ENCODE measurements around the gene CALN1.
"Not testable (repeated sequence)": the region's sequence is repeated elsewhere in the genome, so short reads cannot be mapped to it uniquely, and the experiment has no call there.

The CALN1 gene

DNA sequence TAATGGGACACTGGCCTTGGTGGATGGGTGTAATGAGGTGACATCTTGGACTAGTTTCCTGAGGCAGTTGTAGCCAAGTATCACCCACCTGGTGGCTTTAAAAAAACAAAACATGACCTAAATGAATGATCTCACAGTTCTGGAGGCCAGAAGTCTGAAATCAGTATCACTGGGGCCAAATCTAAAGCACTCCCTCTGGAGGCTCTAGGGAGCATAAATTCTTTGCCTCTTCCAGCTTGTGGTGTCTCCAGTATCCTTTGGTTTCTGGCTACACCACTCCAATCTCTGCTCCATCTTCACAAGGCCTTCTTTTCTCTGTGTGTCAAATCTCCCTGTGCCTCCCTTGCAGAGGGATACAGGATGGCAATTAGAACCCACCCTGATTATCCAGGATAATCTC lies 342.9 kb downstream of the CALN1 start:
- TF ChIP-seq, protein P1, sequence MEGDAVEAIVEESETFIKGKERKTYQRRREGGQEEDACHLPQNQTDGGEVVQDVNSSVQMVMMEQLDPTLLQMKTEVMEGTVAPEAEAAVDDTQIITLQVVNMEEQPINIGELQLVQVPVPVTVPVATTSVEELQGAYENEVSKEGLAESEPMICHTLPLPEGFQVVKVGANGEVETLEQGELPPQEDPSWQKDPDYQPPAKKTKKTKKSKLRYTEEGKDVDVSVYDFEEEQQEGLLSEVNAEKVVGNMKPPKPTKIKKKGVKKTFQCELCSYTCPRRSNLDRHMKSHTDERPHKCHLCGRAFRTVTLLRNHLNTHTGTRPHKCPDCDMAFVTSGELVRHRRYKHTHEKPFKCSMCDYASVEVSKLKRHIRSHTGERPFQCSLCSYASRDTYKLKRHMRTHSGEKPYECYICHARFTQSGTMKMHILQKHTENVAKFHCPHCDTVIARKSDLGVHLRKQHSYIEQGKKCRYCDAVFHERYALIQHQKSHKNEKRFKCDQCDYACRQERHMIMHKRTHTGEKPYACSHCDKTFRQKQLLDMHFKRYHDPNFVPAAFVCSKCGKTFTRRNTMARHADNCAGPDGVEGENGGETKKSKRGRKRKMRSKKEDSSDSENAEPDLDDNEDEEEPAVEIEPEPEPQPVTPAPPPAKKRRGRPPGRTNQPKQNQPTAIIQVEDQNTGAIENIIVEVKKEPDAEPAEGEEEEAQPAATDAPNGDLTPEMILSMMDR (IDR thresholded peaks at IDR 0.05; ENCODE audit: poor library complexity, severe bottlenecking): no peak
- ATAC-seq (ENCODE audit: low read depth): no peak
- H3K9me3 ChIP-seq (ENCODE audit: severe bottlenecking): no peaks in the 10 kb centered on the region
- H3K27ac ChIP-seq (ENCODE audit: poor library complexity, severe bottlenecking): no peak overlapping the region
- no peaks in the 10 kb centered on the region for H3K27me3 ChIP-seq (ENCODE audit: insufficient read depth, poor library complexity, severe bottlenecking)
- DNase-seq (ENCODE audit: low spot score): no peak
- no peaks in the 10 kb centered on the region for H3K4me1 ChIP-seq (ENCODE audit: insufficient read depth, poor library complexity, severe bottlenecking)
- no peak overlapping the region for H3K4me3 ChIP-seq (ENCODE audit: severe bottlenecking)
- no peaks in the 10 kb centered on the region for H3K36me3 ChIP-seq (ENCODE audit: low read depth)

DNA sequence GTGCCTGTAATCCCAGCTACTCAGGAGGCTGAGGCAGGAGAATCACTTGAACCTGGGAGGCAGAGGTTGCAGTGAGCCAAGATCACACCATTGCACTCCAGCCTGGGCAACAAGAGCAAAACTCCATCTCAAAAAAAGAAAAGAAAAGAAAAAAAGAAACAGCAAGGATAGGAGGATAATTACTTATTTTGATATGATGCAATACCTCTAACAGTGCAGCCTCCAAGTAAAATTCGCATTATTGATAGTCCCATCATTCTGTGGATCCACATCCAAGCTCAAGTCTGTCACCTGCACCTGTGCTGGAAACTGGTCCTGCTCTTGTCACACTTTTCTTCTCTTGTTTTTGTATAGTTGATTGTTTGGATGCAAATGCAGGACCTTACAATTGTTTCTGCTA lies 346.4 kb downstream of the CALN1 start:
- not testable (repeated sequence) for H3K27ac ChIP-seq (ENCODE audit: poor library complexity, severe bottlenecking); ATAC-seq (ENCODE audit: low read depth); H3K9me3 ChIP-seq (ENCODE audit: severe bottlenecking); H3K4me1 ChIP-seq (ENCODE audit: insufficient read depth, poor library complexity, severe bottlenecking); H3K27me3 ChIP-seq (ENCODE audit: insufficient read depth, poor library complexity, severe bottlenecking); H3K36me3 ChIP-seq (ENCODE audit: low read depth); DNase-seq (ENCODE audit: low spot score); H3K4me3 ChIP-seq (ENCODE audit: severe bottlenecking)

DNA sequence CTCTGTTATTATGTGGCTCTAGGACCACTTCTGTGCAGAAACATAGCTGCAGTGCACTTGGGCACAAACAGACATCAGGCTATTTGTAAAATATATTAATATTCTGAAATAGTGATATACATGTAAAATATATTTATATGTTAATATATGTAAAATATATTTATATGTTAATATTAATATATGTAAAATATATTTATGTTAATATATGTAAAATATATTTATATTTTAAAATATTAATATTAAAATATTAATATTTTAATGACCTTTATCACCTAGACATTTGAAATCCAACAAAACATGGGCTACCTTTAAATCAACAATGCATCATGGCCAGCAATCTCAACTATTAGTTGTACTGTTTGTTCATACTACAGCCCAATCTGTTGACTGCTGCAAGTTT lies 347.2 kb downstream of the CALN1 start:
- no peaks in the 10 kb centered on the region for H3K36me3 ChIP-seq (ENCODE audit: low read depth)
- H3K27ac ChIP-seq (ENCODE audit: poor library complexity, severe bottlenecking): no peak overlapping the region
- DNase-seq (ENCODE audit: low spot score) (no peak), ATAC-seq (ENCODE audit: low read depth) (no peak)
- TF ChIP-seq, protein P1 (IDR thresholded peaks at IDR 0.05; ENCODE audit: poor library complexity, severe bottlenecking): no peak
- H3K27me3 ChIP-seq (ENCODE audit: insufficient read depth, poor library complexity, severe bottlenecking): no peaks in the 10 kb centered on the region
- H3K4me1 ChIP-seq (ENCODE audit: insufficient read depth, poor library complexity, severe bottlenecking): no peaks in the 10 kb centered on the region
- no peak overlapping the region for H3K4me3 ChIP-seq (ENCODE audit: severe bottlenecking)
- no peaks in the 10 kb centered on the region for H3K9me3 ChIP-seq (ENCODE audit: severe bottlenecking)

DNA sequence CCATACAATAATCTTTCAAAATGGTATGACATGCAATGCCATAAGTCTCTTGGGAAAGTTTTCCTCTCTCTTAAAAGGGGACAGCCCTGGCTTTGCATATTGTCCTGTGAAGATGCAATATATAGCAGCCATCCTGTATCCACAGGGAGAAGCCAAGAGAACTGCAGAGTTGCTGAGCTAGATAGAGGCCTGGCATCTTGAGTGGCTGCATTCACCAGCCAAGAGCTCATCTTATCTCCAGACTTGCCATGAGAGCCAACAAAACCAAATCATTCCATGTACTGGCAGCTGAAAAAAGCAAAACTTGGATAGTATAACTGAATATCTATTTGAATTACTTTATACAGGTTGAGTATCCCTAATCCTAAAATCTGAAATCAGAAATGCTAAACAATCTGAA lies 348.8 kb downstream of the CALN1 start:
- H3K27me3 ChIP-seq (ENCODE audit: insufficient read depth, poor library complexity, severe bottlenecking): no peaks in the 10 kb centered on the region
- H3K9me3 ChIP-seq (ENCODE audit: severe bottlenecking): no peaks in the 10 kb centered on the region
- ATAC-seq (ENCODE audit: low read depth) (no peak), DNase-seq (ENCODE audit: low spot score) (no peak)
- no peaks in the 10 kb centered on the region for H3K4me1 ChIP-seq (ENCODE audit: insufficient read depth, poor library complexity, severe bottlenecking)
- no peaks in the 10 kb centered on the region for H3K36me3 ChIP-seq (ENCODE audit: low read depth)
- TF ChIP-seq, protein P1 (IDR thresholded peaks at IDR 0.05; ENCODE audit: poor library complexity, severe bottlenecking): no peak
- no peak overlapping the region for H3K4me3 ChIP-seq (ENCODE audit: severe bottlenecking)
- H3K27ac ChIP-seq (ENCODE audit: poor library complexity, severe bottlenecking): no peak overlapping the region

DNA sequence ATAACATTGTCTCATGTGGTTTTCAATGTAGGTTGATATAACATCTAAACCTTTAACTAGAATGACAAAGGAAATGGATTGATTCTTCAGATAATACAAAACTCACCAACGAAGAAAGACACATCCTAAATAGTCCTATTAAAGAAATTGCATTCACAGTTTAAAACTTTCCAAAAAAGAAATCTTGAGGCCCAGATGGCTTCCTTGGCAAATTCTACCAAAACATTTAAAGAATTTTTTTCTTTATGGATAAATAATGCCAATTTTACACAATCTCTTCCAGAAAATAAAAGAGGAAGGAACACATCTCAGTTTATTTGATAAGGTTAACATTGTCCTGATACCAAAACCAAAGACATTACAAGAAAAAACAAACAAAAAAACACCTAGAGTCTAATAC lies 349.5 kb downstream of the CALN1 start:
- Histone ChIP-seq H3K27me3 (ENCODE audit: insufficient read depth, poor library complexity, severe bottlenecking) (no peaks in the 10 kb centered on the region), H3K36me3 (ENCODE audit: low read depth) (no peaks in the 10 kb centered on the region), H3K9me3 (ENCODE audit: severe bottlenecking) (no peaks in the 10 kb centered on the region), H3K4me3 (ENCODE audit: severe bottlenecking) (no peak overlapping the region), H3K27ac (ENCODE audit: poor library complexity, severe bottlenecking) (no peak overlapping the region), H3K4me1 (ENCODE audit: insufficient read depth, poor library complexity, severe bottlenecking) (no peaks in the 10 kb centered on the region)
- DNase-seq (ENCODE audit: low spot score) (no peak), ATAC-seq (ENCODE audit: low read depth) (no peak)
- TF ChIP-seq, protein P1 (IDR thresholded peaks at IDR 0.05; ENCODE audit: poor library complexity, severe bottlenecking): no peak

All from RWPE2 (cell line).